Tibial nerve (tissue), 3 donors: ENCODE data around the gene MAGEA2B.
"Not testable (repeated sequence)": the region's sequence is repeated elsewhere in the genome, so short reads cannot be mapped to it uniquely, and the experiment has no call there.

ENCODE experiments used
- POLR2A ChIP-seq, 2 donors: fragments of 450-650 bp; IDR thresholded peaks; one replicate each; pipeline ENCODE4 v1.6.1; 2017; ENCODE audit warnings: antibody characterized with exemption in 2 of 2, mild to moderate bottlenecking in 2 of 2, moderate library complexity in 2 of 2
- TF ChIP-seq, protein P1 (sequence below), 5 experiments: fragments of 200-600 bp in 3 of 5; fragments of 450-650 bp in 2 of 5; sonication (generic) in 3 of 5; IDR thresholded peaks; one replicate each; pipeline ENCODE4 v1.5.1; 2016 to 2019; ENCODE audit warnings: antibody characterized with exemption in 5 of 5, mild to moderate bottlenecking in 3 of 5, moderate library complexity in 2 of 5

DNA sequence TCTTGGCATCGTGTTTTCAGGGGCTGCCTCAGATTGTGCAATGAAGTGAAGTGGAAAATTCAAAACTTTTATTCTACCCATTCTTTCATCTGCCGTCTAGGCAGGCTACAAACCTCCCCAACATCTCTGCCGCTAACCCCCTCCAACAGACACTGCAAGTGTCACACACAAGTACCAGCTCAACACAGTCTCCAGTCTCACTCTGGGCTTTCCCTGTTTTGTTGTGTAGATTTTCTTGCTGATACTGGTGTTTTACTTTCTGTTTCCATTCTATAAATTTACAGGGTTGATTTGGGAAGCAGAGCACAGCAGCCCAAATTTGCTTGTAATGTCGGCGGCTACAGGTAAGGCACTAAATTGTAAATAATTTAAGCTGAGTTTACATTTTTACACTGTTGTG is 40.4 kb downstream of the MAGEA2B start:
- TF ChIP-seq POLR2A (IDR thresholded peaks at IDR 0.05) = not testable (repeated sequence)
- TF ChIP-seq, protein P1, sequence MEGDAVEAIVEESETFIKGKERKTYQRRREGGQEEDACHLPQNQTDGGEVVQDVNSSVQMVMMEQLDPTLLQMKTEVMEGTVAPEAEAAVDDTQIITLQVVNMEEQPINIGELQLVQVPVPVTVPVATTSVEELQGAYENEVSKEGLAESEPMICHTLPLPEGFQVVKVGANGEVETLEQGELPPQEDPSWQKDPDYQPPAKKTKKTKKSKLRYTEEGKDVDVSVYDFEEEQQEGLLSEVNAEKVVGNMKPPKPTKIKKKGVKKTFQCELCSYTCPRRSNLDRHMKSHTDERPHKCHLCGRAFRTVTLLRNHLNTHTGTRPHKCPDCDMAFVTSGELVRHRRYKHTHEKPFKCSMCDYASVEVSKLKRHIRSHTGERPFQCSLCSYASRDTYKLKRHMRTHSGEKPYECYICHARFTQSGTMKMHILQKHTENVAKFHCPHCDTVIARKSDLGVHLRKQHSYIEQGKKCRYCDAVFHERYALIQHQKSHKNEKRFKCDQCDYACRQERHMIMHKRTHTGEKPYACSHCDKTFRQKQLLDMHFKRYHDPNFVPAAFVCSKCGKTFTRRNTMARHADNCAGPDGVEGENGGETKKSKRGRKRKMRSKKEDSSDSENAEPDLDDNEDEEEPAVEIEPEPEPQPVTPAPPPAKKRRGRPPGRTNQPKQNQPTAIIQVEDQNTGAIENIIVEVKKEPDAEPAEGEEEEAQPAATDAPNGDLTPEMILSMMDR (IDR thresholded peaks at IDR 0.05) = not testable (repeated sequence)
